HepG2 (cell line): ENCODE measurements around the gene POU6F2. TPM values are rescaled to one million over a fixed set of nuclear protein-coding genes. Genes with fewer than 3 reads are reported as not detected.

Source experiments
- ATAC-seq: fragments of 200-7000 bp; cut with Tn5 transposase; 3 replicates; pipeline ENCODE4 v1.9.1; 2020; ENCODE audit warnings: mild to moderate bottlenecking, moderate library complexity
- BruUV-seq: library from RNA; stranded (reverse); fragments of 400-500 nt; replicated peaks from 2 replicates; lab custom pipeline; 2021; lab: Mats Ljungman, UMichigan
- CTCF ChIA-PET: fragments of 300-600 bp; formaldehyde crosslinking; extraction: SDS; loops from one replicate; lab custom pipeline; 2021; ENCODE audit warnings: low total read pairs, inconsistent platforms, low intra/inter-chr PET ratio; lab: Yijun Ruan, JAX
- POLR2A ChIA-PET: fragments of 350-600 bp; sonication (Branson Sonifier 250); formaldehyde crosslinking; loops from one replicate; lab custom pipeline; 2020; ENCODE audit warnings: antibody characterized with exemption, inconsistent platforms; lab: Yijun Ruan, JAX
- DNase-seq: peaks from one replicate; pipeline ENCODE4 v3.0.0-alpha.2; 2015; ENCODE audit warnings: low spot score
- FAIRE-seq: peaks from 3 replicates; lab custom pipeline; 2011; peaks lifted over from hg19 to GRCh38; lab: Jason Lieb, UNC
- H2AFZ ChIP-seq: one replicate; pipeline ENCODE4 v1.6.1; 2011; ENCODE audit warnings: low read length, inconsistent platforms
- H3K27ac ChIP-seq: fragments of 300-600 bp; 3 replicates; pipeline ENCODE4 v1.8.0; 2011; ENCODE audit warnings: mixed run types, mild to moderate bottlenecking, mixed read lengths, low read length, inconsistent platforms; ENCODE audit not compliant: insufficient read depth; ENCODE audit errors: extremely low read length
- H3K27me3 ChIP-seq, 2 experiments: fragments of 200-600 bp in 1 of 2; 2 replicates in 1 of 2; 3 replicates in 1 of 2; pipeline versions ENCODE4 v1.6.0 to v1.8.0; 2011; ENCODE audit warnings: low read length in 2 of 2, mild to moderate bottlenecking in 2 of 2, moderate library complexity in 2 of 2, inconsistent platforms in 1 of 2; ENCODE audit not compliant: insufficient read depth in 2 of 2, control insufficient read depth in 1 of 2
- H3K36me3 ChIP-seq, 2 experiments: fragments of 200-600 bp in 1 of 2; replicated peaks in 1 of 2; 2 replicates in 1 of 2; 3 replicates in 1 of 2; pipeline versions ENCODE4 v1.5.1 to v1.8.0; 2011; ENCODE audit warnings: low read length in 2 of 2, inconsistent platforms in 1 of 2; ENCODE audit not compliant: insufficient read depth in 2 of 2, control insufficient read depth in 1 of 2
- H3K4me1 ChIP-seq: 2 replicates; pipeline ENCODE4 v1.5.1; 2012; ENCODE audit warnings: low read length, inconsistent platforms; ENCODE audit not compliant: insufficient read depth
- H3K4me2 ChIP-seq: 2 replicates; pipeline ENCODE4 v1.6.0; 2011; ENCODE audit warnings: low read depth, low read length, inconsistent platforms
- H3K4me3 ChIP-seq, 3 experiments: fragments of 200-600 bp in 1 of 3; sonication (generic), shearing (Covaris generic) in 1 of 3; replicated peaks in 1 of 3; 2 replicates each; pipeline ENCODE4 v1.5.1; 2011 to 2016; ENCODE audit warnings: low read length in 3 of 3, inconsistent platforms in 2 of 3, low read depth in 2 of 3, mild to moderate bottlenecking in 2 of 3, control low read depth in 1 of 3, mixed read lengths in 1 of 3; ENCODE audit not compliant: insufficient read depth in 1 of 3
- H3K79me2 ChIP-seq: one replicate; pipeline ENCODE4 v1.6.1; 2011; ENCODE audit warnings: low read length, inconsistent platforms; ENCODE audit not compliant: insufficient read depth
- H3K9ac ChIP-seq: 2 replicates; pipeline ENCODE4 v1.6.0; 2011; ENCODE audit warnings: mild to moderate bottlenecking, low read depth, low read length, inconsistent platforms; ENCODE audit not compliant: insufficient read depth
- H3K9me3 ChIP-seq: 2 replicates; pipeline ENCODE4 v1.5.1; 2012; ENCODE audit warnings: mild to moderate bottlenecking, low read length
- H4K20me1 ChIP-seq: 2 replicates; pipeline ENCODE4 v1.6.0; 2011; ENCODE audit warnings: inconsistent platforms, mild to moderate bottlenecking, low read length, moderate library complexity; ENCODE audit not compliant: insufficient read depth
- ZNF30 ChIP-seq: sonication (generic); formaldehyde crosslinking; IDR thresholded peaks from 2 replicates; pipeline ENCODE4 v1.5.0; 2020; ENCODE audit warnings: mild to moderate bottlenecking, missing genetic modification reagents
- WGBS: methylation state at CpG from one replicate; pipeline ENCODE4 v1.1.6; 2017; ENCODE audit warnings: low lambda C conversion rate; 5-methylcytosine and 5-hydroxymethylcytosine counted together
- in situ Hi-C: cut with HindIII; loops from 2 replicates; pipeline ENCODE4 v1.10.0; 2017; ENCODE audit warnings: low pct_unique_long_range_greater_than_20kb; ENCODE audit not compliant: extremely low pct_ligation_motif_present
- intact Hi-C: fragments of 100-400 bp; cut with micrococcal nuclease; formaldehyde crosslinking; loops from one replicate; pipeline ENCODE4 v1.10.0; 2022; ENCODE audit not compliant: unreplicated experiment
- polyA plus RNA-seq, 8 experiments: library from polyadenylated mRNA; depleted of rRNA in 3 of 8; stranded (reverse) in 7 of 8; unstranded in 1 of 8; fragments of >200 nt; fragmentation: Illumina TruSeq in 4 of 8; extraction: Trizol in 4 of 8; gene quantifications; 2 replicates each; pipeline versions ENCODE4 v1.2.1 to v1.2.3, GENCODE V29; 2011 to 2016; ENCODE audit warnings: low read depth in 4 of 8, missing spikeins in 1 of 8, mixed read lengths in 1 of 8; ENCODE audit not compliant: insufficient read depth in 1 of 8
- total RNA-seq, 5 experiments: library from RNA; depleted of rRNA; stranded (reverse); fragments of >200 nt; fragmentation: Illumina TruSeq; extraction: Trizol; gene quantifications; 2 replicates each; pipeline ENCODE4 v1.2.3, GENCODE V29; 2016; ENCODE audit warnings: low read depth in 1 of 5
- TF ChIP-seq, protein P1 (sequence below), 2 experiments: sonication (generic) in 1 of 2; formaldehyde crosslinking in 1 of 2; IDR thresholded peaks; 2 replicates each; pipeline versions ENCODE4 v1.4.0 to v1.6.1; 2018 to 2020; ENCODE audit warnings: missing genetic modification reagents in 2 of 2, borderline replicate concordance in 1 of 2, low read depth in 1 of 2, mild to moderate bottlenecking in 1 of 2, missing biosample characterization in 1 of 2
- TF ChIP-seq, protein P2 (sequence below): sonication (generic); formaldehyde crosslinking; IDR thresholded peaks from 2 replicates; pipeline ENCODE4 v1.5.0; 2020; ENCODE audit warnings: mild to moderate bottlenecking, missing genetic modification reagents

POU6F2 gene
- total and polyA plus RNA-seq, 2 of the 13 experiments (the other 11 are each of a cell fraction or from before 2014, with no cell fraction given), result not detected

DNA sequence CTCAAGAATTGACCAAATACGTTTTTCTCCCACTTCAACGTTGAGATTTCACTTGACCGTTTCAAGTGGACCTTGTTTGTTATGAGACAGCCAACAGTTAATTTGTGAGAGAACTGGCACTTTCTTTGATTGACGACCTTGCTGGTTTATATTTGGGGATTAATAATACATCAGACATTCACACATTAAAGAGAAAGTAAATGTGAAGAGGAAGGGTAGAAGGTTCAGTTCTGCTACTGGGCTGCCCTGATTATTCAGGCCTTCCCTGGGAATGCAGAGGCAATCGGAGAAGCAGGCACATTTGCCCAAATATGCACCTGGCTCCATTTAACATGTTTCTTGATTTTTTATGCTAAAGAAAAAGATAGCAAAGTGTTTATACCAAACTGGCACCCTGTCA lies 114.1 kb downstream of the POU6F2 start:
- no peaks in the 10 kb centered on the region for H3K79me2 ChIP-seq
- FAIRE-seq (no peak), ATAC-seq (no peak), DNase-seq (no peak)
- no peak overlapping the region for H3K27ac ChIP-seq
- H3K4me2 ChIP-seq, result no peak overlapping the region
- in situ Hi-C loops, result no loop called here
- no peaks in the 10 kb centered on the region for H3K27me3 ChIP-seq
- H4K20me1 ChIP-seq, result no peaks in the 10 kb centered on the region
- no peaks in the 10 kb centered on the region for H3K9me3 ChIP-seq
- CTCF ChIA-PET, result no interaction called here
- WGBS, result 10% methylated on average over 5 of the region's 5 CpGs
- TF ChIP-seq, protein P1, sequence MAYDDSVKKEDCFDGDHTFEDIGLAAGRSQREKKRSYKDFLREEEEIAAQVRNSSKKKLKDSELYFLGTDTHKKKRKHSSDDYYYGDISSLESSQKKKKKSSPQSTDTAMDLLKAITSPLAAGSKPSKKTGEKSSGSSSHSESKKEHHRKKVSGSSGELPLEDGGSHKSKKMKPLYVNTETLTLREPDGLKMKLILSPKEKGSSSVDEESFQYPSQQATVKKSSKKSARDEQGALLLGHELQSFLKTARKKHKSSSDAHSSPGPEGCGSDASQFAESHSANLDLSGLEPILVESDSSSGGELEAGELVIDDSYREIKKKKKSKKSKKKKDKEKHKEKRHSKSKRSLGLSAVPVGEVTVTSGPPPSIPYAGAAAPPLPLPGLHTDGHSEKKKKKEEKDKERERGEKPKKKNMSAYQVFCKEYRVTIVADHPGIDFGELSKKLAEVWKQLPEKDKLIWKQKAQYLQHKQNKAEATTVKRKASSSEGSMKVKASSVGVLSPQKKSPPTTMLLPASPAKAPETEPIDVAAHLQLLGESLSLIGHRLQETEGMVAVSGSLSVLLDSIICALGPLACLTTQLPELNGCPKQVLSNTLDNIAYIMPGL (CRISPR knock-in tag; IDR thresholded peaks at IDR 0.05; ENCODE audit: borderline replicate concordance in 1 of 2, low read depth in 1 of 2), result no peak
- no peak for TF ChIP-seq ZNF30 (CRISPR knock-in tag)
- TF ChIP-seq, protein P2, sequence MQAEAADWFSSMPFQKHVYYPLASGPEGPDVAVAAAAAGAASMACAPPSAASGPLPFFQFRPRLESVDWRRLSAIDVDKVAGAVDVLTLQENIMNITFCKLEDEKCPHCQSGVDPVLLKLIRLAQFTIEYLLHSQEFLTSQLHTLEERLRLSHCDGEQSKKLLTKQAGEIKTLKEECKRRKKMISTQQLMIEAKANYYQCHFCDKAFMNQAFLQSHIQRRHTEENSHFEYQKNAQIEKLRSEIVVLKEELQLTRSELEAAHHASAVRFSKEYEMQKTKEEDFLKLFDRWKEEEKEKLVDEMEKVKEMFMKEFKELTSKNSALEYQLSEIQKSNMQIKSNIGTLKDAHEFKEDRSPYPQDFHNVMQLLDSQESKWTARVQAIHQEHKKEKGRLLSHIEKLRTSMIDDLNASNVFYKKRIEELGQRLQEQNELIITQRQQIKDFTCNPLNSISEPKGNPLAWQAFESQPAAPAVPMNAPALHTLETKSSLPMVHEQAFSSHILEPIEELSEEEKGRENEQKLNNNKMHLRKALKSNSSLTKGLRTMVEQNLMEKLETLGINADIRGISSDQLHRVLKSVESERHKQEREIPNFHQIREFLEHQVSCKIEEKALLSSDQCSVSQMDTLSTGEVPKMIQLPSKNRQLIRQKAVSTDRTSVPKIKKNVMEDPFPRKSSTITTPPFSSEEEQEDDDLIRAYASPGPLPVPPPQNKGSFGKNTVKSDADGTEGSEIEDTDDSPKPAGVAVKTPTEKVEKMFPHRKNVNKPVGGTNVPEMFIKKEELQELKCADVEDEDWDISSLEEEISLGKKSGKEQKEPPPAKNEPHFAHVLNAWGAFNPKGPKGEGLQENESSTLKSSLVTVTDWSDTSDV, result no peak
- intact Hi-C loops, result no loop called here
- no peaks in the 10 kb centered on the region for H3K36me3 ChIP-seq
- no peak overlapping the region for H3K9ac ChIP-seq
- POLR2A ChIA-PET, result no interaction called here
- H2AFZ ChIP-seq, result no peak overlapping the region
- H3K4me1 ChIP-seq, result no peaks in the 10 kb centered on the region
- H3K4me3 ChIP-seq, result no peak overlapping the region
- no TSS peak for BruUV-seq
